CD1c-positive myeloid dendritic cell (primary cell): ENCODE data around the gene ACTA2.

Experiments
- DNase-seq: peaks from one replicate; pipeline ENCODE4 v3.0.0-alpha.2; 2016; ENCODE audit errors: extremely low spot score

The ACTA2 gene

DNA sequence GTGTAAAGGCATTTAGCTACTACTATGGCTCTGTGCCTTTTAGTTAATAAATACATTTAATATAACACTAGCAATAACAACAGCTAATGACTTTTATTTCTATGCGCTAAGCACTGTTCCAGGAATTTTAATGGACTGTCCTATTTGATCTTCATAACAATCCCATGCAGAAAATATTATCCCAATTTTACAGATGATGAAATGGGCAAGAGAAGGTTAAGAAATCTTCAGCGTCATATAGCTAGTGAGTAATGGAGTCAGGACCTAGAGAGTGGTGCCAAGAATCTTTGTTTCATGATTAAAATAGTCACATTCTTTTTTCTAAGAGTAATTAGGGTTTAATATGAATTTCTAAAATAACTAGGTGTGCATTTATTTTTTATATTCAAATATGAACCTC is 32.4 kb downstream of the ACTA2 start:
- DNase-seq = no peak

DNA sequence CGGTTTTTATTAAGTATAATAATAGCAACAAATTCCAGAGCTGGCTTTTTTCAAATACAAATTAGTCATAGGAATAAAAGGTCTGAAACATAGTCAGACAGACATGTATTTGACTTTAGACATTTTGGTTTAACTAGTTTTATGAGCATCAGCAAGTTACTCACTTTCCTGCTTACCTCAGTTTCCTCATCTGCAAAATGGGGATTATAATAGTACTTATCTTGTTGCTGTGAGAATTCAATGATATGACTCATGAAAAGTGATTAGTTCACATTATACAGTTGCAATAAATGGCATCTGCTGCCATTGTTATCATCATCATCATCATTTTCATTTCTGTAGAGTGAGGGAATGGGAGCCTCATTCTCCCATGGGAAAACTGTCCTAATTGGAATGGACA is 33.5 kb downstream of the ACTA2 start:
- no peak for DNase-seq

GRCh38 chr10:88918191-88918905 is 34.2 kb downstream of the ACTA2 start:
- no peak for DNase-seq

DNA sequence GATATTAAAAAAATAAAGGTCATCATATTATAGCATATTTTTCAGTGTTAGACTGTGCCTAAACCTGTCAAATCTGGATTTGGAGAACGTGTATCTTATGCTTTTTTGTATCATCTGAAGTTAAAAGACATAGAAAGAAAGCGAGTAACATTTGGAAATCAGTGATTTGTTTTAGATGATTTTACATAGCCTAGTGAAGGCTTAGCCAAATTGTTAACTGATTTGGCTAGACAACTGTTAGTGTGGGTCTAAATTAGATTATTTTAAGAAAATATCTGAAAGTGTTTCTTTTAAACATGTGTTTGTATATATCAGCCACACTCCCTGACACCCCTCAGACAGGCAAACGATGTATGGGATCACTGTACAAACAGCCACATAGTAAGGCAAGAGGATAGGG is 35.6 kb downstream of the ACTA2 start:
- DNase-seq = no peak

DNA sequence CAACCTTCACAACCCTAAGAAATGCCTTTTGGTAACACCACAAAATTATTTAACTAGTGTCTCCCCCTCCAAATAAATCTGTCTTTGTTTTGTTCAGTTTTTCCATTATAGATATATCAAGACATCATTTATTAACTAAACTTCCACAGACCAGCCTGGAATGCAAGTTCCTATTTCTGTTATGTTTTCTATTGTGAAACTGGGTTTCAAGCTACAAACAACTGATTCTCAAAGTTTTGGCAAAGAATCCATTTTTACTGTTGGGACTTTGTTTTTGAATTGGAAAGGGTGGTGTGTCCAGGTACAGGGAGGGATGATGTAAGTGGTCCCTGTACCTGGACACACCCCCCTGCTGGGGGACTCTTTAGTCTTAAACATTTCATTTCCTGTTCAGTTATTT is 36.3 kb downstream of the ACTA2 start:
- DNase-seq = no peak

- no peak for DNase-seq
Measured at GRCh38 chr10:88915781-88916180, 36.8 kb downstream of the ACTA2 start.

- no peak for DNase-seq
Measured at GRCh38 chr10:88913788-88914187, 38.8 kb downstream of the ACTA2 start.

DNA sequence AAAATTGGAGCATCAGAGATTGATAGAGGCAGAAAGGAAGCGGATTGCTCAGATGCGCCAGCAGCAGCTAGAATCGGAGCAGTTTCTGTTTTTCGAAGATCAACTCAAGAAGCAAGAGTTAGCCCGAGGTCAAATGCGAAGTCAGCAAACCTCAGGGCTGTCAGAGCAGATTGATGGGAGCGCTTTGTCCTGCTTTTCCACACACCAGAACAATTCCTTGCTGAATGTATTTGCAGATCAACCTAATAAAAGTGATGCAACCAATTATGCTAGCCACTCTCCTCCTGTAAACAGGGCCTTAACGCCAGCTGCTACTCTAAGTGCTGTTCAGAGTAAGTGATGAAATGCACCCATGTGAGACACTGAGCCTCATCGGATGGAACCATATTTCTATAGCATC is 39.4 kb downstream of the ACTA2 start:
- DNase-seq = no peak

GRCh38 chr10:88911851-88912250 is 40.7 kb downstream of the ACTA2 start:
- no peak for DNase-seq

DNA sequence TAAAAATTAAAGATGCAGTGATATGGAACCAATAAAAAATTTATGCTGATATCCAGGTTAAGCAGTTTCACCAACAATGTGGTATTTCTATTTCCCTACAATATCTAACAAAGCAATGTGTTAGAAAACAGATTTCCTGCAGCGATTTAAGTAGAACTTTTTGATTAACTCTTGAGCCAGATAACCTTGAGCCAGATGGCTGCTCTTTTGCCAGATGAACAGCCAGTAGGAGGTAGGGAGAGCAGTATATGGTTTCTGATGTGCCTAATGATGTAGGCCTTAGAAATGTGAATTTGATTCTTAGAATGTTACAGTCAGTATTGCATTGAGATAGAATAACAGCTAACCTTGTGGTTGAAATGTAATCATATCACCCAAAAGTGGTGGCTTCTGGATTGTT is 41.5 kb downstream of the ACTA2 start:
- DNase-seq = no peak

DNA sequence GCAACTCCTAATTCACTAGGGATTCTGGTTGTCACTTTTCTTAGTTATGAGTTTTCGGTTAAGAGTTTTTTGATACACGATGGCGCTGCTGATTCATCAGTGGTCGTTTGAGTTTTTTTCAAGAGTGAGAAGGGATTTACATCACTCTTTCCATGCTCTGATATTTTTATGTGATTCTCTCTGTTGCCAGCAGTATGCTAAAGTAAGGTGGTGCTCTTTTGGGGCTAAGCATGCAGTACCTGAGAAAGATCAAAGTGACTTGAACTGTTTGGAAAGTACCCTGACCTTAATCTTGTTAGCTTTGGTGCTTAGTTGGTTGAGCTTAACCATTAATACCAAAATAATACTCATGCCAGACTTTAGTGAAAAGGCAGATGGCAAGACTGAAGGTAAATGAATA is 44.4 kb downstream of the ACTA2 start:
- DNase-seq = no peak

DNA sequence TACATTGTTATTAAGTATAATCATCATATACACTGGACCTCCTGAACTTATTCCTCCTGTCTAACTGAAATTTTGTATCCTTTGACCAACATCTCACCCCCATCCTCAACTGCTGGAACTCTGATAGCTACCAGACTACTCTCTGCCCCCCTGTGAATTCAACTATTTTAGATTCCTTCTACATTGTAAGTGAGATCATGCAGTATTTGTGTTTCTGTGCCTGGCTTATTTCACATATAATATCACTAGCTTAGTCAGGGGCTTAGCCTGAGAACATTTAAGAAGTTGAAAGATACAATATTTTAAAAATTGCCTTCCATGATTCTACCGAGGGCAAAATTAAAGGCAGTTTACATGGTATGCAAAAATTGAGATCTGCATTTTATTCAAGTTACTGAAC is 45.7 kb downstream of the ACTA2 start:
- DNase-seq = no peak

DNA sequence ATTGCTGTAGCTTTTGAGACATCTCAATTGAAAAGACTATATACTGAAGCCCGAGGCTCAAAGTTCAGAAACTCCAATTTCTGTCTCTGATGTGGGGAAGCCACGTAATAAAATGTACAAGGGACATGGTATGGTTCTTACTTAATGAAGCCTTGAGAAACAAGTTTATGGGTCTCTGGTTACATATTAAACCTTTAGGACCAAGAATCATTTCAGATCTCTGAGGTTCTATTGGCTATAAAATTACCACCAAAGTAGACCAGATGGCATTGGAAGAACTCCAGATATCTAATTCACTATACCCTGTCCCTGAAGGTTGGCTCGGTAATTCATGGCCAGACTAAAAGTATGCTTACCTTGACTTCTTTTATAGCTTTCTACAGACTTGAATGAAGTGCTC is 48.9 kb downstream of the ACTA2 start:
- DNase-seq = no peak

GRCh38 chr10:88901984-88902789 is 50.4 kb downstream of the ACTA2 start:
- DNase-seq = no peak

DNA sequence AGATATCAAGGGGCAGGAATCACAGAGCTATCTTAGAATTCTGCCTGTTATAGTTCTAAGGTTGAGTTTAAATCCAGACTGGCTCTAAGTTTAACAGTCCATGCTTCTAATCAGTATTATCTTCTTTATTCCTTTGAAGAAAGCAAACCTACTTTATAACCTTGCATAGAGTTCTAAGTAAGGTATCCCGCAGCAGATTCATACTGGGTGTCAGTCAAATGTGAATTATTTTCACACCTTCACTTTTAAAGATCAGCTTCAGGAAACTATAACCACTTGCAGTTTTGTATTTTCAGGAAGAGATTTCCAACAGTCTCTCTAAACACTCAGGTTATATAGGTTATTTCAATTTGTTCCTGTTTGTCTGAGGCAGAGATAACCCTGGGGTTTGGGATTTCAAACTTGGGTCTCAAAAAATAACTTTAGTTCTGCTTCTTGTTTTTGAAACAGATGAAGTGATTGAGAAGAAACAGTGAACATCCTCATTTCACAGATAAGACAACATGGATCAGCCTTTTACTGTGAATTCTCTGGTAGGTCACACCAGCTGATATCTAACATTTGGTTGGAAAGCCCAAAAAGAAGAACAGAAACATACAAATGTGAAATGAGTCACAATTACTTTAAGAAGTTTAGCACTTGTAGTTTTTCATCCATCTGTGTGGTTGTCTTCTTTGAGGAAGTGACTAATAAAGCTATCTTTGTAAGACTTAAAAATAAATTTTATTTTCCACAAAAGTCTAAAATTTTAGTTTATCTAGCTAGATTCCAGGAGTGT is 51.2 kb downstream of the ACTA2 start:
- DNase-seq = peak; percentile 92

- no peak for DNase-seq
Measured at GRCh38 chr10:88899886-88900285, 52.7 kb downstream of the ACTA2 start.

- DNase-seq = no peak
Measured at GRCh38 chr10:88898727-88899126, 53.8 kb downstream of the ACTA2 start.

GRCh38 chr10:88896994-88897853 is 55.3 kb downstream of the ACTA2 start:
- no peak for DNase-seq

GRCh38 chr10:88896372-88896993 is 56.1 kb downstream of the ACTA2 start:
- no peak for DNase-seq

GRCh38 chr10:88895250-88895649 is 57.3 kb downstream of the ACTA2 start:
- DNase-seq = no peak

GRCh38 chr10:88893611-88894010 is 59.0 kb downstream of the ACTA2 start:
- no peak for DNase-seq
